H1 (cell line): Measurements from ENCODE around the gene MRPS9. TPM values are rescaled to one million over a fixed set of nuclear protein-coding genes. Genes with fewer than 3 reads are reported as not detected.

Experiments used
- CTCF ChIA-PET: fragments of 300-600 bp; sonication (Branson Sonifier 250); formaldehyde crosslinking; loops from one replicate; lab custom pipeline; 2021; ENCODE audit not compliant: partially characterized antibody; lab: Charles Lee
- POLR2A ChIA-PET: fragments of 300-600 bp; sonication (Branson Sonifier 250); formaldehyde crosslinking; loops from one replicate; lab custom pipeline; 2021; ENCODE audit warnings: inconsistent platforms; ENCODE audit not compliant: partially characterized antibody; lab: Charles Lee
- DNase-seq, 2 experiments: peaks; one replicate each; pipeline versions ENCODE4 v3.0.0 to v3.0.0-alpha.2; 2010 to 2022; ENCODE audit warnings: low spot score in 2 of 2, low read depth in 1 of 2, mixed read lengths in 1 of 2
- FAIRE-seq: peaks from 2 replicates; lab custom pipeline; 2011; peaks lifted over from hg19 to GRCh38; lab: Jason Lieb, UNC
- H2AFZ ChIP-seq: 2 replicates; pipeline ENCODE4 v1.8.1; 2012; ENCODE audit warnings: low read length, inconsistent platforms
- H2AK5ac ChIP-seq: 2 replicates; pipeline ENCODE4 v1.6.1; 2013; ENCODE audit warnings: low read depth, low read length
- H2BK120ac ChIP-seq: replicated peaks from 2 replicates; pipeline ENCODE3; 2013; ENCODE audit warnings: low read depth, low read length, inconsistent platforms
- H2BK12ac ChIP-seq: 2 replicates; pipeline ENCODE4 v1.6.1; 2013; ENCODE audit warnings: low read depth, low read length
- H2BK15ac ChIP-seq: 2 replicates; pipeline ENCODE4 v1.6.1; 2013; ENCODE audit warnings: low read length
- H2BK20ac ChIP-seq: 2 replicates; pipeline ENCODE4 v1.6.1; 2013; ENCODE audit warnings: low read length
- H2BK5ac ChIP-seq: 2 replicates; pipeline ENCODE4 v1.6.1; 2013; ENCODE audit warnings: low read depth, low read length
- H3K14ac ChIP-seq: 2 replicates; pipeline ENCODE4 v1.6.1; 2013; ENCODE audit warnings: inconsistent platforms; ENCODE audit not compliant: insufficient read length
- H3K18ac ChIP-seq: 2 replicates; pipeline ENCODE4 v1.6.1; 2013; ENCODE audit warnings: low read length; ENCODE audit errors: extremely low read depth
- H3K23ac ChIP-seq: 2 replicates; pipeline ENCODE4 v1.6.1; 2013; ENCODE audit warnings: inconsistent platforms; ENCODE audit not compliant: insufficient read length
- H3K23me2 ChIP-seq: 2 replicates; pipeline ENCODE4 v1.6.1; 2013; ENCODE audit warnings: low read depth, low read length
- H3K27ac ChIP-seq: 2 replicates; pipeline ENCODE4 v1.6.1; 2011; ENCODE audit warnings: low read depth, low read length, inconsistent platforms
- H3K27me3 ChIP-seq, 4 experiments: replicated peaks in 1 of 4; 1 replicate in 1 of 4; 2 replicates in 3 of 4; pipeline versions ENCODE4 v1.6.1 to v1.8.1; 2011 to 2013; ENCODE audit warnings: low read length in 3 of 4, mild to moderate bottlenecking in 3 of 4, inconsistent platforms in 2 of 4, mixed read lengths in 2 of 4, moderate library complexity in 1 of 4; ENCODE audit not compliant: control insufficient read depth in 3 of 4, insufficient read depth in 3 of 4; ENCODE audit errors: extremely low read depth in 1 of 4
- H3K36me3 ChIP-seq, 4 experiments: 2 replicates each; pipeline versions ENCODE4 v1.6.1 to v1.8.1; 2011 to 2013; ENCODE audit warnings: mild to moderate bottlenecking in 4 of 4, low read length in 3 of 4, moderate library complexity in 2 of 4, control low read depth in 1 of 4, inconsistent platforms in 1 of 4; ENCODE audit not compliant: insufficient read depth in 4 of 4, control insufficient read depth in 2 of 4
- H3K4ac ChIP-seq: replicated peaks from 2 replicates; pipeline ENCODE3; 2013; ENCODE audit warnings: low read length, low read depth, mixed read lengths, inconsistent platforms; ENCODE audit not compliant: insufficient read length
- H3K4me1 ChIP-seq, 4 experiments: replicated peaks in 1 of 4; 1 replicate in 1 of 4; 2 replicates in 3 of 4; pipeline versions ENCODE4 v1.6.1 to v1.8.1; 2011 to 2013; ENCODE audit warnings: low read length in 3 of 4, inconsistent platforms in 2 of 4, mixed read lengths in 1 of 4; ENCODE audit not compliant: insufficient read depth in 4 of 4, control insufficient read depth in 3 of 4
- H3K4me2 ChIP-seq, 2 experiments: 2 replicates each; pipeline versions ENCODE4 v1.6.1 to v1.8.1; 2011 to 2013; ENCODE audit warnings: low read depth in 2 of 2, low read length in 2 of 2, control low read depth in 1 of 2, inconsistent platforms in 1 of 2, mild to moderate bottlenecking in 1 of 2; ENCODE audit not compliant: insufficient read depth in 1 of 2
- H3K4me3 ChIP-seq, 4 experiments: fragments of 200-600, 300-600 bp in 1 of 4; sonication (generic), shearing (Covaris generic), sonication (Bioruptor Twin) in 1 of 4; 2 replicates each; pipeline versions ENCODE4 v1.5.1 to v1.8.1; 2011 to 2016; ENCODE audit warnings: low read length in 4 of 4, low read depth in 3 of 4, control low read depth in 2 of 4, inconsistent platforms in 2 of 4, mild to moderate bottlenecking in 2 of 4, mixed read lengths in 1 of 4, moderate library complexity in 1 of 4; ENCODE audit not compliant: insufficient read depth in 2 of 4; ENCODE audit errors: extremely low read depth in 1 of 4
- H3K56ac ChIP-seq: replicated peaks from 2 replicates; pipeline ENCODE3; 2013; ENCODE audit warnings: low read depth, mild to moderate bottlenecking, mixed read lengths, low read length, inconsistent platforms; ENCODE audit not compliant: insufficient read length
- H3K79me1 ChIP-seq: 2 replicates; pipeline ENCODE4 v1.6.1; 2013; ENCODE audit warnings: low read depth, low read length, control low read depth
- H3K79me2 ChIP-seq, 2 experiments: 2 replicates each; pipeline versions ENCODE4 v1.6.1 to v1.8.1; 2012 to 2013; ENCODE audit warnings: low read length in 2 of 2, mild to moderate bottlenecking in 2 of 2, inconsistent platforms in 1 of 2; ENCODE audit not compliant: insufficient read depth in 2 of 2, control insufficient read depth in 1 of 2
- H3K9ac ChIP-seq, 4 experiments: replicated peaks in 1 of 4; 1 replicate in 1 of 4; 2 replicates in 3 of 4; pipeline versions ENCODE4 v1.6.1 to v1.8.1; 2011 to 2013; ENCODE audit warnings: low read depth in 3 of 4, low read length in 3 of 4, control low read depth in 2 of 4, mild to moderate bottlenecking in 2 of 4, moderate library complexity in 2 of 4, inconsistent platforms in 1 of 4; ENCODE audit errors: extremely low read depth in 1 of 4
- H3K9me3 ChIP-seq, 2 experiments: 2 replicates each; pipeline versions ENCODE4 v1.6.1 to v1.8.1; 2012 to 2013; ENCODE audit warnings: mild to moderate bottlenecking in 2 of 2, moderate library complexity in 2 of 2, control low read depth in 1 of 2, inconsistent platforms in 1 of 2, low read depth in 1 of 2, low read length in 1 of 2, mixed read lengths in 1 of 2; ENCODE audit not compliant: insufficient read depth in 2 of 2
- H4K20me1 ChIP-seq, 2 experiments: replicated peaks in 1 of 2; 2 replicates each; pipeline versions ENCODE3 to v1.8.1; 2011 to 2013; ENCODE audit warnings: inconsistent platforms in 2 of 2, low read length in 2 of 2, mild to moderate bottlenecking in 1 of 2; ENCODE audit not compliant: insufficient read depth in 2 of 2, control insufficient read depth in 1 of 2
- H4K5ac ChIP-seq: 2 replicates; pipeline ENCODE4 v1.6.1; 2013; ENCODE audit warnings: low read length, low read depth, mixed read lengths, inconsistent platforms; ENCODE audit not compliant: insufficient read length
- H4K8ac ChIP-seq: 2 replicates; pipeline ENCODE4 v1.8.0; 2013; ENCODE audit warnings: mild to moderate bottlenecking, moderate library complexity, low read length, inconsistent platforms; ENCODE audit not compliant: insufficient read depth; ENCODE audit errors: extremely low read depth
- H4K91ac ChIP-seq: replicated peaks from 2 replicates; pipeline ENCODE3; 2013; ENCODE audit warnings: low read length, mixed read lengths, inconsistent platforms; ENCODE audit not compliant: insufficient read length
- FOSL1 ChIP-seq: IDR thresholded peaks from 2 replicates; pipeline ENCODE4 v1.6.1; 2011; ENCODE audit warnings: mild to moderate bottlenecking, low read depth, low read length, moderate library complexity; ENCODE audit not compliant: insufficient read depth
- KDM1A ChIP-seq: fragments of 200-600, 300-600 bp; sonication (generic); IDR thresholded peaks from 2 replicates; pipeline ENCODE4 v1.7.1; 2016; ENCODE audit warnings: mild to moderate bottlenecking, low read length, borderline replicate concordance
- SIX5 ChIP-seq: IDR thresholded peaks from 2 replicates; pipeline ENCODE4 v1.6.1; 2011; ENCODE audit warnings: mild to moderate bottlenecking, low read depth, low read length
- WGBS, 2 experiments: shearing (Covaris generic) in 1 of 2; methylation state at CpG; one replicate each; pipeline versions ENCODE4 v1.1.6 to v1.1.7; 2013 to 2015; ENCODE audit warnings: low lambda C conversion rate in 2 of 2, mixed read lengths in 2 of 2, inconsistent platforms in 1 of 2, low coverage in 1 of 2, missing lambda C conversion rate in 1 of 2; ENCODE audit not compliant: insufficient replicate concordance in 2 of 2, insufficient coverage in 1 of 2, insufficient read length in 1 of 2; ENCODE audit errors: extremely low coverage in 1 of 2, missing lambda C conversion rate in 1 of 2; 5-methylcytosine and 5-hydroxymethylcytosine counted together
- polyA plus RNA-seq, 7 experiments: library from polyadenylated mRNA; depleted of rRNA in 3 of 7; stranded (reverse) in 5 of 7; unstranded in 2 of 7; fragments of >200 nt in 5 of 7; fragments of 200-250 nt in 2 of 7; gene quantifications; 1 replicate in 5 of 7; 2 replicates in 1 of 7; 4 replicates in 1 of 7; pipeline versions ENCODE4 v1.2.1 to v1.2.3, GENCODE V29; 2011 to 2013; ENCODE audit warnings: missing spikeins in 2 of 7, mixed read lengths in 2 of 7
- total RNA-seq: library from RNA; stranded (reverse); fragmentation: NEBNext Ultra II Directional; extraction: Animal tissue kit (Norgen Biotek cat#: 25700); gene quantifications from 2 replicates; pipeline ENCODE4 v1.2.1, GENCODE V29; 2021

Gene MRPS9
- total and polyA plus RNA-seq, 2 of the 8 experiments (the other 6 are each of a cell fraction or from before 2014, with no cell fraction given): 36.2 to 71.0 TPM

DNA sequence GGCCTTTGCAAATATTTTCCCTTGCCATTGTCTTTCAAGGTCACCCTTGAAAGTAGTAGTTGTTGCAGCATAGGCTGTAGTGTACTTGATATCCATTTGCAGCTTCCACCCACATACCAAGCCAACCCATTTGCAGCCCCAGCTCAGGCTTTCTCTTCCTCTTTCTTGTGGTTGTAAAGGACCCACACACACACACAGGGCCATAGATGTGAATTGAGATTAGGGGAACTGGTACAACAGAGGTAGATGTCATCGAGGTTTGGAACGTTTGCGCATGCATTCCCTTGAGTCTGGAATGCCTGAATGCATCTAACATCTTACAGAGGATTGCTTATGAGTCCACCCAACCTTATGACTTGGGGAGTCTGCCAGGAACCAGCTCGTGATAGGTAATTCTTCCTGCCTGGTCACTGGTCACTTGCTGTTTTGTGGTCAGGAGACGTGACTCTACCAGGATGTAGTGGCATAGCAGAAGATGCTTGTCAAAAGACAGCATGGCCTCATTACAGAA is 91.9 kb downstream of the MRPS9 start:
- Histone ChIP-seq H3K27ac (no peak overlapping the region), H3K9me3 (peaks cover 0 to 2% of the 10 kb centered on the region in 2 experiments; a peak in 1 of 4 replicates), H3K18ac (no peak overlapping the region), H2BK20ac (no peak overlapping the region), H2BK12ac (no peak overlapping the region), H3K27me3 (no peaks in the 10 kb centered on the region), H3K79me1 (no peaks in the 10 kb centered on the region; the same call in 1 of the 2 replicates), H4K8ac (no peak overlapping the region), H3K14ac (no peak overlapping the region), H3K4me2 (no peak overlapping the region), H3K9ac (no peak overlapping the region), H3K23ac (no peak overlapping the region), H3K4me3 (no peak overlapping the region), H3K4me1 (peaks cover 0 to 6% (median 2%) of the 10 kb centered on the region in 4 experiments; a peak in 2 of 7 replicates), H2AFZ (no peak overlapping the region), H2BK120ac (no peak overlapping the region), H4K5ac (no peak overlapping the region), H4K91ac (no peak overlapping the region), H3K36me3 (no peaks in the 10 kb centered on the region), H4K20me1 (no peaks in the 10 kb centered on the region), H3K4ac (no peak overlapping the region), H3K23me2 (no peaks in the 10 kb centered on the region), H2AK5ac (no peak overlapping the region), H3K79me2 (no peaks in the 10 kb centered on the region), H3K56ac (no peak overlapping the region), H2BK15ac (no peak overlapping the region), H2BK5ac (no peak overlapping the region)
- ChIA-PET POLR2A (no interaction called here), CTCF (interaction anchor here (0.7 to 2.2 kb wide), 5 partner anchors 10 to 51 kb away, joined by 3 to 8 read pairs (median 3); no protein-coding TSS in a partner anchor)
- no peak for DNase-seq
- WGBS, 2 experiments: 86% methylated on average over 5 of the region's 5 CpGs; no CpG with 5 or more reads in 1 of the 2 experiments
- FAIRE-seq: no peak
- no peak for TF ChIP-seq KDM1A
- TF ChIP-seq SIX5: no peak
- TF ChIP-seq FOSL1: no peak
